Measurements from ENCODE around the gene ATP7B. TPM values are rescaled to one million over a fixed set of nuclear protein-coding genes. Genes with fewer than 3 reads are reported as not detected.

Gene ATP7B
- total RNA-seq, 1 donor from 2014 or later, result 12.3 TPM

- no peaks in the 10 kb centered on the region for H3K27me3 Mint-ChIP-seq (ENCODE audit: low read depth, unreplicated experiment)
- H3K9ac ChIP-seq (ENCODE audit: low read length), result no peak overlapping the region
- H2AFZ ChIP-seq (ENCODE audit: low read depth, low read length), result no peak overlapping the region
- peaks cover 20% of the 10 kb centered on the region for H4K20me1 ChIP-seq (ENCODE audit: insufficient read depth, low read length)
- TF ChIP-seq CTCF (IDR thresholded peaks at IDR 0.05; ENCODE audit: insufficient read depth, low read depth, low read length) (peak; percentile 64), EZH2 (IDR thresholded peaks at IDR 0.05; ENCODE audit: insufficient read depth, low read length) (no peak)
- no peak overlapping the region for H3K4me3 Mint-ChIP-seq (ENCODE audit: unreplicated experiment)
- H3K79me2 ChIP-seq (ENCODE audit: insufficient read depth, low read length), result no peaks in the 10 kb centered on the region
- H3K9me3 Mint-ChIP-seq (ENCODE audit: unreplicated experiment), result no peaks in the 10 kb centered on the region
- peaks cover 11% of the 10 kb centered on the region for H3K4me1 Mint-ChIP-seq (ENCODE audit: low read depth, unreplicated experiment)
- H3K27me3 ChIP-seq (ENCODE audit: insufficient read depth, low read length), result peaks cover 15% of the 10 kb centered on the region
- H3K27ac ChIP-seq (ENCODE audit: low read depth, low read length), result no peak overlapping the region
- H3K4me1 ChIP-seq (ENCODE audit: insufficient read depth, low read length), result no peaks in the 10 kb centered on the region
- no peak for FAIRE-seq
- H3K4me2 ChIP-seq (ENCODE audit: low read length), result no peak overlapping the region
- H3K36me3 Mint-ChIP-seq (ENCODE audit: low read depth, unreplicated experiment), result peaks cover under 1% of the 10 kb centered on the region
- H3K36me3 ChIP-seq (ENCODE audit: insufficient read depth, low read length), result no peaks in the 10 kb centered on the region
- H3K9me3 ChIP-seq (ENCODE audit: insufficient read depth, low read depth, low read length), result no peaks in the 10 kb centered on the region
- DNase-seq (ENCODE audit: low read depth), result peak; percentile 24
- H3K27ac Mint-ChIP-seq (ENCODE audit: unreplicated experiment), result no peak overlapping the region
- H3K4me3 ChIP-seq (ENCODE audit: insufficient read depth, low read depth, low read length), result no peak overlapping the region
Measured at GRCh38 chr13:52001120-52001731, 10.0 kb downstream of the ATP7B start.

GRCh38 chr13:51999921-52000320, 11.3 kb downstream of the ATP7B start:
- H3K4me1 ChIP-seq (ENCODE audit: insufficient read depth, low read length), result no peaks in the 10 kb centered on the region
- no peak for FAIRE-seq
- no peaks in the 10 kb centered on the region for H3K9me3 ChIP-seq (ENCODE audit: insufficient read depth, low read depth, low read length)
- peaks cover 21% of the 10 kb centered on the region for H3K27me3 ChIP-seq (ENCODE audit: insufficient read depth, low read length)
- Mint-ChIP-seq H3K4me3 (ENCODE audit: unreplicated experiment) (no peak overlapping the region), H3K4me1 (ENCODE audit: low read depth, unreplicated experiment) (peaks cover 11% of the 10 kb centered on the region), H3K9me3 (ENCODE audit: unreplicated experiment) (no peaks in the 10 kb centered on the region), H3K27ac (ENCODE audit: unreplicated experiment) (no peak overlapping the region), H3K27me3 (ENCODE audit: low read depth, unreplicated experiment) (no peaks in the 10 kb centered on the region), H3K36me3 (ENCODE audit: low read depth, unreplicated experiment) (no peaks in the 10 kb centered on the region)
- peak overlapping the region; percentile 24 for H3K4me2 ChIP-seq (ENCODE audit: low read length)
- no peaks in the 10 kb centered on the region for H3K36me3 ChIP-seq (ENCODE audit: insufficient read depth, low read length)
- no peak overlapping the region for H3K4me3 ChIP-seq (ENCODE audit: insufficient read depth, low read depth, low read length)
- H4K20me1 ChIP-seq (ENCODE audit: insufficient read depth, low read length), result peaks cover 20% of the 10 kb centered on the region
- TF ChIP-seq CTCF (IDR thresholded peaks at IDR 0.05; ENCODE audit: insufficient read depth, low read depth, low read length), result no peak
- no peak for TF ChIP-seq EZH2 (IDR thresholded peaks at IDR 0.05; ENCODE audit: insufficient read depth, low read length)
- no peak overlapping the region for H3K9ac ChIP-seq (ENCODE audit: low read length)
- no peak overlapping the region for H2AFZ ChIP-seq (ENCODE audit: low read depth, low read length)
- DNase-seq (ENCODE audit: low read depth), result no peak
- no peaks in the 10 kb centered on the region for H3K79me2 ChIP-seq (ENCODE audit: insufficient read depth, low read length)
- H3K27ac ChIP-seq (ENCODE audit: low read depth, low read length), result no peak overlapping the region

GRCh38 chr13:51999510-51999911, 11.7 kb downstream of the ATP7B start:
- H3K36me3 Mint-ChIP-seq (ENCODE audit: low read depth, unreplicated experiment), result no peaks in the 10 kb centered on the region
- Histone ChIP-seq H3K4me2 (ENCODE audit: low read length) (peak overlapping the region; percentile 24), H3K27ac (ENCODE audit: low read depth, low read length) (no peak overlapping the region), H3K79me2 (ENCODE audit: insufficient read depth, low read length) (no peaks in the 10 kb centered on the region), H3K36me3 (ENCODE audit: insufficient read depth, low read length) (no peaks in the 10 kb centered on the region), H3K9me3 (ENCODE audit: insufficient read depth, low read depth, low read length) (no peaks in the 10 kb centered on the region), H2AFZ (ENCODE audit: low read depth, low read length) (no peak overlapping the region), H4K20me1 (ENCODE audit: insufficient read depth, low read length) (peaks cover 20% of the 10 kb centered on the region), H3K27me3 (ENCODE audit: insufficient read depth, low read length) (peaks cover 21% of the 10 kb centered on the region), H3K9ac (ENCODE audit: low read length) (no peak overlapping the region), H3K4me3 (ENCODE audit: insufficient read depth, low read depth, low read length) (no peak overlapping the region), H3K4me1 (ENCODE audit: insufficient read depth, low read length) (no peaks in the 10 kb centered on the region)
- DNase-seq (ENCODE audit: low read depth) (peak; percentile 42), FAIRE-seq (no peak)
- no peak overlapping the region for H3K4me3 Mint-ChIP-seq (ENCODE audit: unreplicated experiment)
- H3K27me3 Mint-ChIP-seq (ENCODE audit: low read depth, unreplicated experiment), result no peaks in the 10 kb centered on the region
- no peaks in the 10 kb centered on the region for H3K9me3 Mint-ChIP-seq (ENCODE audit: unreplicated experiment)
- no peak for TF ChIP-seq EZH2 (IDR thresholded peaks at IDR 0.05; ENCODE audit: insufficient read depth, low read length)
- no peak for TF ChIP-seq CTCF (IDR thresholded peaks at IDR 0.05; ENCODE audit: insufficient read depth, low read depth, low read length)
- H3K4me1 Mint-ChIP-seq (ENCODE audit: low read depth, unreplicated experiment), result peaks cover 11% of the 10 kb centered on the region
- H3K27ac Mint-ChIP-seq (ENCODE audit: unreplicated experiment), result no peak overlapping the region

Measured in astrocyte (in vitro differentiated cells and primary cell).